ENCODE data around the gene CAPN14.

DNA sequence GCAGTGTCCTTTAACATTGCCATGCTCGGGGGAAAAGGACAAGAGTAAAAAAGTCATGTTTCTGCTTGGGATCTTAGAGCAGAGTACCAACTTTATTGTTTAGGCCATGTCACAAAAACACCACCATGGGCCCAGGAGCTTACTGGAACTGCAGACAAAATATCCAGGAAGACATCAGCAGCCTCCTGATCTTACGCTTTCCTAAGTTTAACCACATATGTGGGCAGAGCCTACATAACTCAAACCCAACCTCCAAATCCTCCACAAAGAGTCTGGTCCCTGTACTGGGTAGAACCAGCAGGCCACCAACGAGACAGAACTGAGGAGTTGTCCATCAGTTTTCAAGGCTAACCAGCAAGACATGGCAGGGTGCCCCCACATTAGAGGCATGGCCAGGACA is 89.4 kb downstream of the CAPN14 start:
- TF ChIP-seq, protein P1, sequence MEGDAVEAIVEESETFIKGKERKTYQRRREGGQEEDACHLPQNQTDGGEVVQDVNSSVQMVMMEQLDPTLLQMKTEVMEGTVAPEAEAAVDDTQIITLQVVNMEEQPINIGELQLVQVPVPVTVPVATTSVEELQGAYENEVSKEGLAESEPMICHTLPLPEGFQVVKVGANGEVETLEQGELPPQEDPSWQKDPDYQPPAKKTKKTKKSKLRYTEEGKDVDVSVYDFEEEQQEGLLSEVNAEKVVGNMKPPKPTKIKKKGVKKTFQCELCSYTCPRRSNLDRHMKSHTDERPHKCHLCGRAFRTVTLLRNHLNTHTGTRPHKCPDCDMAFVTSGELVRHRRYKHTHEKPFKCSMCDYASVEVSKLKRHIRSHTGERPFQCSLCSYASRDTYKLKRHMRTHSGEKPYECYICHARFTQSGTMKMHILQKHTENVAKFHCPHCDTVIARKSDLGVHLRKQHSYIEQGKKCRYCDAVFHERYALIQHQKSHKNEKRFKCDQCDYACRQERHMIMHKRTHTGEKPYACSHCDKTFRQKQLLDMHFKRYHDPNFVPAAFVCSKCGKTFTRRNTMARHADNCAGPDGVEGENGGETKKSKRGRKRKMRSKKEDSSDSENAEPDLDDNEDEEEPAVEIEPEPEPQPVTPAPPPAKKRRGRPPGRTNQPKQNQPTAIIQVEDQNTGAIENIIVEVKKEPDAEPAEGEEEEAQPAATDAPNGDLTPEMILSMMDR (IDR thresholded peaks at IDR 0.05), result no peak
- no peak for TF ChIP-seq EP300 (IDR thresholded peaks at IDR 0.05)
- TF ChIP-seq POLR2A (IDR thresholded peaks at IDR 0.05), result no peak

Measured in upper lobe of left lung (tissue), 4 donors.